HCT116 (cell line): ENCODE data around the gene CAMK2G. TPM values are rescaled to one million over a fixed set of nuclear protein-coding genes. Genes with fewer than 3 reads are reported as not detected.

Experiments
- ATAC-seq: fragments of 200-7000 bp; cut with Tn5 transposase; 2 replicates; pipeline ENCODE4 v1.9.1; 2020; ENCODE audit warnings: mild to moderate bottlenecking, moderate library complexity
- BruUV-seq: library from RNA; stranded (reverse); fragments of 400-500 nt; replicated peaks from 2 replicates; lab custom pipeline; 2021; lab: Mats Ljungman, UMichigan
- CTCF ChIA-PET: fragments of 300-600 bp; sonication (Branson Sonifier 250); formaldehyde crosslinking; loops from one replicate; lab custom pipeline; 2021; ENCODE audit warnings: antibody characterized with exemption; lab: Charles Lee
- POLR2A ChIA-PET: fragments of 300-600, 350-600 bp; sonication (Branson Sonifier 250); formaldehyde crosslinking; loops from one replicate; lab custom pipeline; 2021; ENCODE audit warnings: antibody characterized with exemption; lab: Charles Lee
- RAD21 ChIA-PET, 2 experiments: fragments of 300-600 bp; sonication (Branson Sonifier 250); formaldehyde crosslinking; loops; one replicate each; lab custom pipeline; 2023; ENCODE audit warnings: low total read pairs in 2 of 2; ENCODE audit not compliant: uncharacterized antibody in 2 of 2, unreplicated experiment in 2 of 2, low non-redundant PET in 1 of 2; lab: Charles Lee
- DNase-seq: peaks from one replicate; pipeline ENCODE4 v3.0.0-alpha.2; 2010; ENCODE audit warnings: low read depth, low spot score
- H2AFZ ChIP-seq: fragments of 200-600 bp; shearing (Covaris generic), sonication (generic); 2 replicates; pipeline ENCODE4 v1.6.1; 2017; ENCODE audit warnings: low read depth, mixed run types, mixed read lengths, antibody characterized with exemption, low read length; ENCODE audit not compliant: poor library complexity, severe bottlenecking
- H3K27ac ChIP-seq: 2 replicates; pipeline ENCODE4 v1.5.1; 2012; ENCODE audit warnings: low read depth, low read length
- H3K27me3 ChIP-seq: fragments of 200-600 bp; sonication (generic); 2 replicates; pipeline ENCODE4 v1.6.1; 2016; ENCODE audit warnings: mixed run types, low read length, mixed read lengths; ENCODE audit not compliant: insufficient read depth
- H3K36me3 ChIP-seq, 2 experiments: fragments of 200-500 bp in 1 of 2; fragments of 200-600 bp in 1 of 2; sonication (Bioruptor generic) in 1 of 2; sonication (generic) in 1 of 2; 2 replicates each; pipeline versions ENCODE4 v1.5.1 to v1.6.1; 2014 to 2016; ENCODE audit warnings: low read length in 2 of 2, inconsistent platforms in 1 of 2, mixed read lengths in 1 of 2, mixed run types in 1 of 2; ENCODE audit not compliant: insufficient read depth in 2 of 2, control insufficient read depth in 1 of 2
- H3K4me1 ChIP-seq, 2 experiments: fragments of 200-600 bp in 1 of 2; sonication (generic) in 1 of 2; 2 replicates each; pipeline versions ENCODE4 v1.5.1 to v1.6.1; 2012 to 2017; ENCODE audit warnings: low read length in 2 of 2, inconsistent platforms in 1 of 2, mild to moderate bottlenecking in 1 of 2, mixed read lengths in 1 of 2, mixed run types in 1 of 2, moderate library complexity in 1 of 2; ENCODE audit not compliant: insufficient read depth in 2 of 2, control insufficient read depth in 1 of 2
- H3K4me2 ChIP-seq: fragments of 200-600 bp; sonication (generic); 2 replicates; pipeline ENCODE4 v1.6.1; 2017; ENCODE audit warnings: mixed run types, low read length, mixed read lengths
- H3K4me3 ChIP-seq, 2 experiments: fragments of 200-600 bp in 1 of 2; sonication (generic) in 1 of 2; replicated peaks in 1 of 2; 2 replicates each; pipeline ENCODE4 v1.5.1; 2011 to 2016; ENCODE audit warnings: low read length in 2 of 2, control low read depth in 1 of 2, low read depth in 1 of 2, mild to moderate bottlenecking in 1 of 2, mixed read lengths in 1 of 2, mixed run types in 1 of 2
- H3K79me2 ChIP-seq: fragments of 200-600 bp; sonication (generic); 2 replicates; pipeline ENCODE4 v1.6.1; 2017; ENCODE audit warnings: mild to moderate bottlenecking, mixed run types, low read length, moderate library complexity, mixed read lengths; ENCODE audit not compliant: insufficient read depth
- H3K9ac ChIP-seq: fragments of 200-600 bp; sonication (generic); 2 replicates; pipeline ENCODE4 v1.6.1; 2016; ENCODE audit warnings: low read length, mixed read lengths
- H3K9me2 ChIP-seq: fragments of 200-600 bp; sonication (generic), shearing (Covaris generic); 2 replicates; pipeline ENCODE4 v1.6.1; 2017; ENCODE audit warnings: mixed run types, mild to moderate bottlenecking, moderate library complexity; ENCODE audit not compliant: insufficient read depth
- H3K9me3 ChIP-seq, 2 experiments: fragments of 200-500 bp in 1 of 2; fragments of 200-600 bp in 1 of 2; sonication (Bioruptor generic) in 1 of 2; sonication (generic) in 1 of 2; 2 replicates each; pipeline ENCODE4 v1.6.1; 2014 to 2017; ENCODE audit warnings: low read length in 2 of 2, mixed read lengths in 2 of 2, inconsistent platforms in 1 of 2, low read depth in 1 of 2, mild to moderate bottlenecking in 1 of 2, mixed run types in 1 of 2, moderate library complexity in 1 of 2; ENCODE audit not compliant: control insufficient read depth in 1 of 2, insufficient read depth in 1 of 2
- H4K20me1 ChIP-seq: fragments of 200-600 bp; sonication (generic), shearing (Covaris generic); 2 replicates; pipeline ENCODE4 v1.6.1; 2017; ENCODE audit warnings: mixed run types, mild to moderate bottlenecking, moderate library complexity; ENCODE audit not compliant: insufficient read depth
- ELF1 ChIP-seq: IDR thresholded peaks from 2 replicates; pipeline ENCODE4 v1.6.1; 2012; ENCODE audit warnings: low read depth, borderline replicate concordance
- EZH2 ChIP-seq: fragments of 200-600 bp; sonication (generic); IDR thresholded peaks from 2 replicates; pipeline ENCODE4 v1.6.1; 2017; ENCODE audit warnings: antibody characterized with exemption, mixed run types
- POLR2A ChIP-seq: IDR thresholded peaks from 2 replicates; pipeline ENCODE4 v1.7.0; 2011; ENCODE audit warnings: borderline replicate concordance; ENCODE audit not compliant: insufficient read depth, insufficient read length; ENCODE audit errors: extremely low read depth
- POLR2AphosphoS5 ChIP-seq: IDR thresholded peaks from 2 replicates; pipeline ENCODE4 v1.6.1; 2011; ENCODE audit warnings: mild to moderate bottlenecking, low read depth, low read length, moderate library complexity
- SIN3A ChIP-seq: IDR thresholded peaks from 2 replicates; pipeline ENCODE4 v1.6.1; 2012; ENCODE audit warnings: low read depth
- SP1 ChIP-seq: IDR thresholded peaks from 2 replicates; pipeline ENCODE4 v1.6.1; 2012; ENCODE audit warnings: low read depth
- YY1 ChIP-seq: IDR thresholded peaks from 2 replicates; pipeline ENCODE4 v1.6.1; 2011; ENCODE audit warnings: low read length, low read depth, moderate library complexity, mild to moderate bottlenecking; ENCODE audit not compliant: insufficient replicate concordance; ENCODE audit errors: extremely low read depth
- ZFX ChIP-seq: fragments of 450-650 bp; IDR thresholded peaks from 2 replicates; pipeline ENCODE4 v1.6.1; 2017
- intact Hi-C: fragments of 100-400 bp; cut with micrococcal nuclease; formaldehyde crosslinking; loops from 2 replicates; pipeline ENCODE4 v1.10.0; 2022
- total RNA-seq: library from RNA; stranded (reverse); gene quantifications from one replicate; pipeline ENCODE4 v1.2.1, GENCODE V29; 2021; ENCODE audit not compliant: unreplicated experiment
- TF ChIP-seq, protein P1 (sequence below): IDR thresholded peaks from 2 replicates; pipeline ENCODE4 v1.6.1; 2012
- TF ChIP-seq, protein P2 (sequence below): IDR thresholded peaks from 2 replicates; pipeline ENCODE4 v1.6.1; 2012
- TF ChIP-seq, protein P3 (sequence below): IDR thresholded peaks from 2 replicates; pipeline ENCODE4 v1.6.1; 2012; ENCODE audit warnings: low read depth

The CAMK2G gene
- total RNA-seq, 1 experiment from 2014 or later = 28.3 TPM

DNA sequence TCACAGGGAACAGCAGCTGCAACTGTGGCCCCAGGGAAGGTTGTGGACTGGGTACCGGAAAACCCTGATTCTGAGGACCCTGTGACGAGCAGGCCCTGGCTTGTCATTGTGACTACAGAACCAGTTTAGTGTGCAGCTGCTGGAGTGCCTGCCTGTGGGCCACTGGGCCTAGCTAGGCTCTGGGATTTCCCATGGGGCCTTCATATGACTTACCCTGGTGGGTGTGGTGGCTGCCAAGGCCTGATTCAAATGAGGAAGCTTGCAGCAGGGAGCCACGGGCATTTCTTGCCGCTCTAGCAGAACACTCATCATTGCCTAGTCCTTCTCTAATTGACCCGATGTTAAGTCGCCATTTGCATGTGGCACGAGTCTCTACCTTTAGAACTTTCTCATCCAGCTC, 14.7 kb upstream of the CAMK2G start:
- BruUV-seq = no TSS peak

More for the DNA sequence above, 14.7 kb upstream of the CAMK2G start:
- CTCF ChIA-PET = interaction anchor here (1.0 to 7.9 kb wide), 9 partner anchors 10 to 1347 kb away, joined by 3 to 142 read pairs (median 21); partner anchors contain the start of gene COMTD1
- Histone ChIP-seq H3K27me3 (no peaks in the 10 kb centered on the region), H3K36me3 (no peaks in the 10 kb centered on the region)
- no peak for TF ChIP-seq EZH2
- TF ChIP-seq, protein P1, sequence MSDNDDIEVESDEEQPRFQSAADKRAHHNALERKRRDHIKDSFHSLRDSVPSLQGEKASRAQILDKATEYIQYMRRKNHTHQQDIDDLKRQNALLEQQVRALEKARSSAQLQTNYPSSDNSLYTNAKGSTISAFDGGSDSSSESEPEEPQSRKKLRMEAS = no peak
- TF ChIP-seq ZFX = peak; percentile 87
- no peak for TF ChIP-seq ELF1
- TF ChIP-seq, protein P2, sequence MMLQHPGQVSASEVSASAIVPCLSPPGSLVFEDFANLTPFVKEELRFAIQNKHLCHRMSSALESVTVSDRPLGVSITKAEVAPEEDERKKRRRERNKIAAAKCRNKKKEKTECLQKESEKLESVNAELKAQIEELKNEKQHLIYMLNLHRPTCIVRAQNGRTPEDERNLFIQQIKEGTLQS = no peak
- TF ChIP-seq, protein P3, sequence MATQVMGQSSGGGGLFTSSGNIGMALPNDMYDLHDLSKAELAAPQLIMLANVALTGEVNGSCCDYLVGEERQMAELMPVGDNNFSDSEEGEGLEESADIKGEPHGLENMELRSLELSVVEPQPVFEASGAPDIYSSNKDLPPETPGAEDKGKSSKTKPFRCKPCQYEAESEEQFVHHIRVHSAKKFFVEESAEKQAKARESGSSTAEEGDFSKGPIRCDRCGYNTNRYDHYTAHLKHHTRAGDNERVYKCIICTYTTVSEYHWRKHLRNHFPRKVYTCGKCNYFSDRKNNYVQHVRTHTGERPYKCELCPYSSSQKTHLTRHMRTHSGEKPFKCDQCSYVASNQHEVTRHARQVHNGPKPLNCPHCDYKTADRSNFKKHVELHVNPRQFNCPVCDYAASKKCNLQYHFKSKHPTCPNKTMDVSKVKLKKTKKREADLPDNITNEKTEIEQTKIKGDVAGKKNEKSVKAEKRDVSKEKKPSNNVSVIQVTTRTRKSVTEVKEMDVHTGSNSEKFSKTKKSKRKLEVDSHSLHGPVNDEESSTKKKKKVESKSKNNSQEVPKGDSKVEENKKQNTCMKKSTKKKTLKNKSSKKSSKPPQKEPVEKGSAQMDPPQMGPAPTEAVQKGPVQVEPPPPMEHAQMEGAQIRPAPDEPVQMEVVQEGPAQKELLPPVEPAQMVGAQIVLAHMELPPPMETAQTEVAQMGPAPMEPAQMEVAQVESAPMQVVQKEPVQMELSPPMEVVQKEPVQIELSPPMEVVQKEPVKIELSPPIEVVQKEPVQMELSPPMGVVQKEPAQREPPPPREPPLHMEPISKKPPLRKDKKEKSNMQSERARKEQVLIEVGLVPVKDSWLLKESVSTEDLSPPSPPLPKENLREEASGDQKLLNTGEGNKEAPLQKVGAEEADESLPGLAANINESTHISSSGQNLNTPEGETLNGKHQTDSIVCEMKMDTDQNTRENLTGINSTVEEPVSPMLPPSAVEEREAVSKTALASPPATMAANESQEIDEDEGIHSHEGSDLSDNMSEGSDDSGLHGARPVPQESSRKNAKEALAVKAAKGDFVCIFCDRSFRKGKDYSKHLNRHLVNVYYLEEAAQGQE = no peak
- no peak for TF ChIP-seq YY1
- TF ChIP-seq POLR2A = no peak
- TF ChIP-seq SIN3A = no peak
- peak; percentile 47 for TF ChIP-seq POLR2AphosphoS5
- no peak for TF ChIP-seq SP1
- TF ChIP-seq, all 23 proteins: peak for 2
- H3K4me2 ChIP-seq = peak overlapping the region; percentile 89
- peak overlapping the region; percentile 95 for H3K27ac ChIP-seq
- no peak overlapping the region for H2AFZ ChIP-seq
- H3K9me2 ChIP-seq = no peaks in the 10 kb centered on the region
- DNase-seq = peak; percentile 63
- no peaks in the 10 kb centered on the region for H4K20me1 ChIP-seq
- peak; percentile 21 for ATAC-seq
- RAD21 ChIA-PET = interaction anchor here (0.5 to 4.7 kb wide), 14 partner anchors 9 to 192 kb away, joined by 3 to 47 read pairs (median 4); partner anchors contain the start of gene VCL (in 1 of the 2)
- no peaks in the 10 kb centered on the region for H3K79me2 ChIP-seq
- H3K9me3 ChIP-seq = no peaks in the 10 kb centered on the region
- H3K9ac ChIP-seq = peak overlapping the region; percentile 67
- intact Hi-C loops = loop anchor here (1.0 to 5.0 kb wide), 2 partner anchors 76 to 343 kb away; no protein-coding TSS in a partner anchor
- H3K4me3 ChIP-seq = peak overlapping the region; percentile 13 to 52; a peak in 3 of 4 replicates
- H3K4me1 ChIP-seq = peaks cover 66 to 87% of the 10 kb centered on the region in 2 experiments
- POLR2A ChIA-PET = interaction anchor here (1.0 to 9.5 kb wide), 18 partner anchors 9 to 214 kb away, joined by 3 to 98 read pairs (median 12); partner anchors contain the start of genes PLAU and VCL
